Measurements from ENCODE around the gene SMCO4. TPM values are rescaled to one million over a fixed set of nuclear protein-coding genes. Genes with fewer than 3 reads are reported as not detected.
"Not testable (repeated sequence)": the region's sequence is repeated elsewhere in the genome, so short reads cannot be mapped to it uniquely, and the experiment has no call there.

Gene SMCO4
- total RNA-seq, 2 experiments from 2014 or later = 5.0 to 9.4 TPM

GRCh38 chr11:93537049-93537448 lies 6.1 kb downstream of the SMCO4 start:
- peaks cover 15% of the 10 kb centered on the region for H3K4me1 Mint-ChIP-seq (ENCODE audit: low read depth)
- CTCF ChIA-PET = interaction anchor here (1.2 kb wide), 1 partner anchor 302 kb away, joined by 6 read pairs; no protein-coding TSS in a partner anchor
- H3K27me3 Mint-ChIP-seq = peaks cover 4% of the 10 kb centered on the region
- intact Hi-C loops (cut with micrococcal nuclease) = no loop called here
- H3K36me3 Mint-ChIP-seq (ENCODE audit: low read depth) = no peaks in the 10 kb centered on the region
- no peak for TF ChIP-seq CTCF (IDR thresholded peaks at IDR 0.05)
- H3K4me3 Mint-ChIP-seq = no peak overlapping the region
- POLR2A ChIA-PET = no interaction called here
- no peak overlapping the region for H3K27ac Mint-ChIP-seq
- DNase-seq (no peak), ATAC-seq (no peak)
- no peaks in the 10 kb centered on the region for H3K9me3 Mint-ChIP-seq

- POLR2A ChIA-PET = no interaction called here
- Mint-ChIP-seq H3K9me3 (no peaks in the 10 kb centered on the region), H3K27me3 (no peaks in the 10 kb centered on the region), H3K4me3 (no peak overlapping the region), H3K36me3 (ENCODE audit: low read depth) (no peaks in the 10 kb centered on the region), H3K27ac (no peak overlapping the region), H3K4me1 (ENCODE audit: low read depth) (peaks cover 14% of the 10 kb centered on the region)
- ATAC-seq = no peak
- CTCF ChIA-PET = interaction anchor here (1.2 to 1.3 kb wide), 2 partner anchors 10 to 302 kb away, joined by 3 to 6 read pairs; no protein-coding TSS in a partner anchor
- intact Hi-C loops (cut with micrococcal nuclease) = no loop called here
- TF ChIP-seq CTCF (IDR thresholded peaks at IDR 0.05) = no peak
- DNase-seq = no peak
These were observed 6.9 kb downstream of the SMCO4 start for GRCh38 chr11:93536101-93536861.

- H3K4me1 Mint-ChIP-seq (ENCODE audit: low read depth) = peaks cover 16% of the 10 kb centered on the region
- POLR2A ChIA-PET; H3K27me3 Mint-ChIP-seq; H3K4me3 Mint-ChIP-seq; H3K36me3 Mint-ChIP-seq (ENCODE audit: low read depth); DNase-seq; intact Hi-C loops (cut with micrococcal nuclease); H3K9me3 Mint-ChIP-seq; ATAC-seq; H3K27ac Mint-ChIP-seq: not testable (repeated sequence)
- CTCF ChIA-PET = interaction anchor here (0.7 to 1.3 kb wide), 2 partner anchors 10 to 1648 kb away, joined by 3 read pairs; no protein-coding TSS in a partner anchor
These were observed 7.6 kb downstream of the SMCO4 start for GRCh38 chr11:93535578-93535977.

GRCh38 chr11:93532806-93533205 lies 10.4 kb downstream of the SMCO4 start:
- no peak overlapping the region for H3K27ac Mint-ChIP-seq
- H3K36me3 Mint-ChIP-seq (ENCODE audit: low read depth) = no peaks in the 10 kb centered on the region
- ChIA-PET CTCF (interaction anchor here (0.6 kb wide), 1 partner anchor 8 kb away, joined by 3 read pairs; no protein-coding TSS in a partner anchor), POLR2A (interaction anchor here (0.7 to 1.4 kb wide), 3 partner anchors 8 to 1536 kb away, joined by 3 to 5 read pairs (median 3); no protein-coding TSS in a partner anchor)
- ATAC-seq = no peak
- TF ChIP-seq CTCF (IDR thresholded peaks at IDR 0.05) = no peak
- intact Hi-C loops (cut with micrococcal nuclease) = no loop called here
- H3K4me1 Mint-ChIP-seq (ENCODE audit: low read depth) = peaks cover 36% of the 10 kb centered on the region
- H3K27me3 Mint-ChIP-seq = no peaks in the 10 kb centered on the region
- no peak for DNase-seq
- H3K4me3 Mint-ChIP-seq = no peak overlapping the region
- no peaks in the 10 kb centered on the region for H3K9me3 Mint-ChIP-seq

- ChIA-PET CTCF (interaction anchor here (0.6 kb wide), 1 partner anchor 9 kb away, joined by 3 read pairs; no protein-coding TSS in a partner anchor), POLR2A (interaction anchor here (0.7 to 1.4 kb wide), 3 partner anchors 8 to 1536 kb away, joined by 3 to 5 read pairs (median 3); no protein-coding TSS in a partner anchor)
- H3K27me3 Mint-ChIP-seq = no peaks in the 10 kb centered on the region
- intact Hi-C loops (cut with micrococcal nuclease) = no loop called here
- H3K4me3 Mint-ChIP-seq = no peak overlapping the region
- TF ChIP-seq CTCF (IDR thresholded peaks at IDR 0.05) = no peak
- H3K4me1 Mint-ChIP-seq (ENCODE audit: low read depth) = peaks cover 36% of the 10 kb centered on the region
- ATAC-seq = peak; percentile 70
- peak; percentile 38 for DNase-seq
- H3K36me3 Mint-ChIP-seq (ENCODE audit: low read depth) = no peaks in the 10 kb centered on the region
- no peaks in the 10 kb centered on the region for H3K9me3 Mint-ChIP-seq
- peak overlapping the region; percentile 29 for H3K27ac Mint-ChIP-seq
These were observed 10.9 kb downstream of the SMCO4 start for GRCh38 chr11:93532281-93532789.
